ENCODE data around the gene TRPC4AP. TPM values are rescaled to one million over a fixed set of nuclear protein-coding genes. Genes with fewer than 3 reads are reported as not detected.

Gene TRPC4AP
- total RNA-seq, 2 donors from 2014 or later: 84.2 to 103 TPM

GRCh38 chr20:35006531-35006971 lies 86.1 kb downstream of the TRPC4AP start:
- Mint-ChIP-seq H3K9me3 (no peaks in the 10 kb centered on the region), H3K27me3 (ENCODE audit: insufficient read depth) (no peaks in the 10 kb centered on the region), H3K27ac (no peak overlapping the region), H3K36me3 (ENCODE audit: low read depth) (peaks cover 83% of the 10 kb centered on the region), H3K4me3 (no peak overlapping the region), H3K4me1 (no peaks in the 10 kb centered on the region)
- no peak overlapping the region for H3K9ac ChIP-seq (ENCODE audit: extremely low read depth, low read length, poor library complexity, severe bottlenecking)
- H3K9me3 ChIP-seq (ENCODE audit: control insufficient read depth, low read length): no peaks in the 10 kb centered on the region
- TF ChIP-seq, protein P1, sequence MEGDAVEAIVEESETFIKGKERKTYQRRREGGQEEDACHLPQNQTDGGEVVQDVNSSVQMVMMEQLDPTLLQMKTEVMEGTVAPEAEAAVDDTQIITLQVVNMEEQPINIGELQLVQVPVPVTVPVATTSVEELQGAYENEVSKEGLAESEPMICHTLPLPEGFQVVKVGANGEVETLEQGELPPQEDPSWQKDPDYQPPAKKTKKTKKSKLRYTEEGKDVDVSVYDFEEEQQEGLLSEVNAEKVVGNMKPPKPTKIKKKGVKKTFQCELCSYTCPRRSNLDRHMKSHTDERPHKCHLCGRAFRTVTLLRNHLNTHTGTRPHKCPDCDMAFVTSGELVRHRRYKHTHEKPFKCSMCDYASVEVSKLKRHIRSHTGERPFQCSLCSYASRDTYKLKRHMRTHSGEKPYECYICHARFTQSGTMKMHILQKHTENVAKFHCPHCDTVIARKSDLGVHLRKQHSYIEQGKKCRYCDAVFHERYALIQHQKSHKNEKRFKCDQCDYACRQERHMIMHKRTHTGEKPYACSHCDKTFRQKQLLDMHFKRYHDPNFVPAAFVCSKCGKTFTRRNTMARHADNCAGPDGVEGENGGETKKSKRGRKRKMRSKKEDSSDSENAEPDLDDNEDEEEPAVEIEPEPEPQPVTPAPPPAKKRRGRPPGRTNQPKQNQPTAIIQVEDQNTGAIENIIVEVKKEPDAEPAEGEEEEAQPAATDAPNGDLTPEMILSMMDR (conservative IDR thresholded peaks at IDR 0.05): no peak
- H3K4me3 ChIP-seq (ENCODE audit: low read length): no peak overlapping the region
- no peaks in the 10 kb centered on the region for H3K4me1 ChIP-seq (ENCODE audit: control insufficient read depth, insufficient read depth, low read length)
- no peak for DNase-seq
- WGBS, 2 experiments (ENCODE audit: insufficient coverage in 1 of 2, insufficient read length in 1 of 2): 86 to 96% methylated on average over 2 to 4 of the region's 4 CpGs
- H3K27ac ChIP-seq (ENCODE audit: low read depth, low read length): no peak overlapping the region
- H3K27me3 ChIP-seq (ENCODE audit: control insufficient read depth, insufficient read depth, low read length, poor library complexity, severe bottlenecking): no peaks in the 10 kb centered on the region
- peaks cover 87% of the 10 kb centered on the region for H3K36me3 ChIP-seq (ENCODE audit: control insufficient read depth, insufficient read depth, low read length)

GRCh38 chr20:35006009-35006408 lies 86.6 kb downstream of the TRPC4AP start:
- 80 to 85% methylated on average over 6 to 11 of the region's 11 CpGs for WGBS, 2 experiments (ENCODE audit: insufficient coverage in 1 of 2, insufficient read length in 1 of 2)
- Histone ChIP-seq H3K27ac (ENCODE audit: low read depth, low read length) (no peak overlapping the region), H3K9me3 (ENCODE audit: control insufficient read depth, low read length) (no peaks in the 10 kb centered on the region), H3K4me3 (ENCODE audit: low read length) (no peak overlapping the region), H3K27me3 (ENCODE audit: control insufficient read depth, insufficient read depth, low read length, poor library complexity, severe bottlenecking) (no peaks in the 10 kb centered on the region), H3K9ac (ENCODE audit: extremely low read depth, low read length, poor library complexity, severe bottlenecking) (no peak overlapping the region), H3K36me3 (ENCODE audit: control insufficient read depth, insufficient read depth, low read length) (peaks cover 85% of the 10 kb centered on the region), H3K4me1 (ENCODE audit: control insufficient read depth, insufficient read depth, low read length) (no peaks in the 10 kb centered on the region)
- Mint-ChIP-seq H3K4me3 (no peak overlapping the region), H3K4me1 (no peaks in the 10 kb centered on the region), H3K27ac (no peak overlapping the region), H3K27me3 (ENCODE audit: insufficient read depth) (no peaks in the 10 kb centered on the region), H3K36me3 (ENCODE audit: low read depth) (peaks cover 83% of the 10 kb centered on the region), H3K9me3 (no peaks in the 10 kb centered on the region)
- TF ChIP-seq, protein P1 (conservative IDR thresholded peaks at IDR 0.05): no peak
- peak; percentile 25 for DNase-seq

DNA sequence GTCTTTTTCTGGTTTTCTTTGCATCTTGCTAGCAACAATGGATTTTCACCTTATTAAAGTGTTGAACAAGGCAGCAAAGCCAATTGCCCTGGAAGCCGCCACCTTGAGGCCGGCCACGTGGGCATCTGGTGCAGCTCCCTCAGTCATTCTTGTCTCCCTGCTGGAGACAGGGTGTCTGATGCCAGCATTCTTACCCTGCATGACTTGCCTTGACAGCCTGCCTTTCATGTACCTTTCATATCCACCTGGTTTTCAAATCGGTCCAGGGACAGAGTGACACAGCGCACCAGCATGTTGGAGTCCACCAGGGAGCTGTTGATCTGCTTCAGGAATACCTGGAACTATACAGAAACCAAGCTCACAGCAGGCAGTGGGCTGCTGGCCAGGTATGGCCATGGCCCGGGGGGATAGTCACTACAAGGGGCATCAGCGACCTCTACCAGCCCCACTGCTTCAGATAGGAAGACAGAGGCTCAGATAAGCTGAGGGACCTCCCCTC lies 87.1 kb downstream of the TRPC4AP start:
- no peak overlapping the region for H3K4me3 Mint-ChIP-seq
- no peaks in the 10 kb centered on the region for H3K27me3 Mint-ChIP-seq (ENCODE audit: insufficient read depth)
- Histone ChIP-seq H3K9ac (ENCODE audit: extremely low read depth, low read length, poor library complexity, severe bottlenecking) (no peak overlapping the region), H3K36me3 (ENCODE audit: control insufficient read depth, insufficient read depth, low read length) (peaks cover 82% of the 10 kb centered on the region), H3K4me3 (ENCODE audit: low read length) (no peak overlapping the region), H3K9me3 (ENCODE audit: control insufficient read depth, low read length) (no peaks in the 10 kb centered on the region), H3K4me1 (ENCODE audit: control insufficient read depth, insufficient read depth, low read length) (no peaks in the 10 kb centered on the region), H3K27me3 (ENCODE audit: control insufficient read depth, insufficient read depth, low read length, poor library complexity, severe bottlenecking) (no peaks in the 10 kb centered on the region), H3K27ac (ENCODE audit: low read depth, low read length) (no peak overlapping the region)
- H3K36me3 Mint-ChIP-seq (ENCODE audit: low read depth): peaks cover 85% of the 10 kb centered on the region
- peak; percentile 28 for DNase-seq
- TF ChIP-seq, protein P1 (conservative IDR thresholded peaks at IDR 0.05): no peak
- no peaks in the 10 kb centered on the region for H3K9me3 Mint-ChIP-seq
- 95 to 98% methylated on average over 7 of the region's 7 CpGs for WGBS, 2 experiments (ENCODE audit: insufficient coverage in 1 of 2, insufficient read length in 1 of 2)
- no peaks in the 10 kb centered on the region for H3K4me1 Mint-ChIP-seq
- H3K27ac Mint-ChIP-seq: no peak overlapping the region
